CD4-positive, alpha-beta T cell treated with Interleukin-15 for 1 hour (primary cell): ENCODE measurements around the gene ACP7.
"Not testable (repeated sequence)": the region's sequence is repeated elsewhere in the genome, so short reads cannot be mapped to it uniquely, and the experiment has no call there.

Experiments
- DNase-seq: peaks from one replicate; pipeline ENCODE4 v3.0.0-alpha.2; 2020

ACP7 gene

DNA sequence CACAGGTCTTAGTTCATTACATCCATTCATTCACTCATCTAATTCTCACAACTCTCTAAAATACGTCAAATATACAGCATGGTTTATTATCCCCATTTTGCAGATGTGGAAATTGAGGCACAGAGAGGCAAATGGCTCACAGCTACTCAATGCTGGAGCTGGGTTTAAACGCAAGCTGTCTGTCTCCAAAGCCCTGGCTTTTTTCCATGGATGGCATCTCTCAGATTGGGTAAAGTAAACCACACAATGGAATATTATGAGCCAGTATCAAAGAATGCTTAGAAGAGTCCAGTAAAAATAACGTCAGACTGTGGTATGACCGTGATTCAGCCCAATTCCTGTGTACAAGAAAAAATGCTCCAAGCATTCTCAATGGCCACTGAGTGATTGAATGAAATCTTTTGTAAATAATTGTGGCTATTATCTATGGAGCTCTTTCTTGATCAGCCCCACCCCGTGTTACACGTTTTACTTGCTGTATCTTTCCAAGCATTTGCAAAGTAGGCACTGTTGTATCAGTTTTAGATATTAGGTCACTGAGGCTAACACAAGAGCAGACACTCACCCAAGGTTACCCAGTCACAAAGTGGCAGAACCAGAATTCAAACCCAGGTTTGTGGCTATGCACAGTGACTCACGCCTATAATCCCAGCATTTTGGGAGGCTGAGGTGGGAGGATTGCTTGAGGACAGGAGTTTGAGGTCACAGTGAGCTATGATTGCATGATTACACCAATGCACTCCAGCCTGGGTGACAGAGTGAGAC, 5.5 kb upstream of the ACP7 start:
- no peak for DNase-seq

DNA sequence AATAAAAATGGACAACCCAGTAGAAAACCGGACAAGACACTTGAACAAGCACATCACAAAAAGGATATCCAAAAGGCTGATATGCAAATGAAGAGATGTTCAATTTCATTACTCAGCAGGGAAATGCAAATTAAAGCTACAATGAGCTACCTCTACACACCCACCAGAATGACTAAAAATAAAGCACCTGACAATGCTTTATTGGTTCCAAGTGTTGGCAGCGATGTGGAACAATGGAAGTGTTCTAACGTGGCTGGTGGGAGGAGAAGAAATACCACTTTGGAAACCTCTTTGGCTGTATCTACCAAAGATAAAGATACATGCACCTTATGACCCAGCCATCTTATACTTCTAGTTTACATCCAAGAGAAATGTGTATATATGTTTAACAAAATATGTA, 3.7 kb upstream of the ACP7 start:
- no peak for DNase-seq

DNA sequence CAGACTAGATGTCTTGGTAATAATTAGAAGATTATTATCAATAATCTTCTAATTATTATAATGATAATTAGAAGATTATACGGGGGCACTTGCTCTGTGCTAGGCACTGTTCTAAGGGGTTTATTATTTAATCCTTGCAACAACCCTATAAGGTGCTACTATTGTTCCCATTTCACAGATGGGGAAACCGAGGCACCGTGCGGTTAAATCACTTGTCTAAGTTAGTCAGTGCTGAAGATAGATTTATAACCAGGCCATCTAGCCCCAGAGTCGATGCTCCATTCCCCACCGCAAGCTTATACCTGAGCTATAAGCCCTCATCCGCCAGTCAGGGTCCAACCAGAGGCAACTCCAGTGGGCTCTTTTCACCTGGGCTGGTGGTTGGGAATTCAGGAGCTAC, 2.0 kb upstream of the ACP7 start:
- no peak for DNase-seq

DNA sequence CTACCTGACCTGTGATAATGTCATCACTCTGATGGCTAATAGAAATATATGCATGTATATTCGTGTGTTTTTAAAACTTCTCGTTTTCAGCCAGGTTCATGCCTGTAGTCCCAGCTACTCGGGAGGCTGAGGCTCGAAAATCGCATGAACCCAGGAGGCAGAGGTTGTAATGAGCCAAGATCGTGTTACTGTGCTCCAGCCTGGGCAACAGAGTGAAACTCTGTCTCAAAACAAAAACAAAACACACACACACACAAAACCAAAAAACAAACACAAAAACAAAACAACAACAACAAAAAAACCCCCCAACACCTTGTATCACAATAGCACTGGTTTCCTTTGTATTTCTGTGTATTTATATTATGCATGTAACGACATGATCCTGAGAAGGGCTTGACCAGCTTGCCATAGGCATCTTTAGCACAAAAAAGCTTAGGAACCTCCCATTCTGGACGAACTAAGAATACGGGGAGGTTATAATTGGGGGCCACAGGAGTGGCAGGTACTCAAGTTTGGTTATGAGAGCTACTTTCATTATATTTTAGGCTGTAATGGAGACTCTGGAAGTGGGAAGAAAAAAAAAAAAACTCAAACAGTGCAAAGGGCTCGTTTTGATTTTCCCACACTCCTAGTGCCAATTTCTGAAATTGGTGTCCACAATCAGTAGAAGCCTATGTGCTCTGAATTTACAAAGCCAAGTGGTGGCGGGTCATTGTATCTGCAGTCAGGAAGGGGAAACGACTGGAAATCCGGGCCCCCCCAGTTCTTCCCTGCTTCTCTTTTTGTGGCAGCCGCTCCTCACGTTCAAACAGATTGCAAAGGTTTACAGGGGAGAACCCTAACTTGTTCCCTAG, 1.2 kb upstream of the ACP7 start:
- DNase-seq = no peak

DNA sequence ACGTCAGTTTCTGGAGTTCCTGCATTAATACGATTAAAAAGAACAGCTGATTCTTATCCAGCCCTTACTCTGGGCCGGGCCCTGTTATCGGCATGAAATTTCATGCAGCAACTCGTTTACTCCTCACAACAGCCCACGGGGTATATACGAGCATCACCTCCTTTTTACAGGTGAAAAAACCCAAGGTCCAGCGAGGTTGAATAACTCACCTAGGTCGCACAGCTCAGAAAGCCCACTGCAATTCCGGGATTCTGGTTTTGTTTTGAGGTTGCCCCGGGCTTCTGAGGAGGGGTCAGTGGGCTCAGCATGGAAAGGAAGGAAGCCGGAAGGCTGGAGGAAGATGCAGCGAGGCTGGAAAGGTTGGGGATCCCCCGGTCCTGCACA, 577 bp upstream of the ACP7 start:
- DNase-seq = no peak

DNA sequence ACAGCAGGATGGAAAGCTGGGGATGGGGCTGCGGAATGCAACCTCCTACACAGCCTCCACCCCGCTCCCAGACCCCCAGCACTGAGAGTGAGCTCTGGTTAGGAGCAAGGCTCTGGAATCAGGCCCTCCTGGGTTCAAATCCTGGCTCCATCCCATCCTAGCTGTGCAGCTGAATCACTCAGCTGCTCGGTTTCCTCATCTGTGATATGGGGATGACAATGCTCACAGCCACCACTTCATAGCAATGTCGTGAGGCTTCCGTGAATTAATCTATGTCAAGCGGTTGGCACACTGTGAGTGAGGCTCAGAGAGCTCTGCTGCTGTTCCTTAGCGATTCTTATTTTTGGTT, 538 bp downstream of the ACP7 start:
- DNase-seq = no peak

DNA sequence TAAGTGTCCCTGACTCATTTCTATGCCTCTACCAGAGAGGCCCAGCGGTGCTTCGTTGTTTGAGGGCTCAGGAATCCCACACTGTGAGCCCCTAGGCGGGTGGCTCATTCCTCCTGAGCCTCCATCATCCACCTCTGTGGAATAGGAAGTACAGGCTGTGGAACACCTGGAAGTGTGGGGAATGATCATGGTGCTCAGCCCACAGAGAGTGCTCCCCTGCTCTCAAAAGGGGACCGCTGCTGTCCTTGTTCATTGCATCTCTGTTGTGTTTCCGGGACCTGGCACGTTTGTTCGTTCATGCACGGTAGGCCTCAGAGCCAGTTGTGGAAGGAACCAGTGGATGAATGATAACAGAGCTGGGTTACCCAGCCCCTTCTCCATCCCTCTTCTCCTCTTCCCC, 1.2 kb downstream of the ACP7 start:
- no peak for DNase-seq

DNA sequence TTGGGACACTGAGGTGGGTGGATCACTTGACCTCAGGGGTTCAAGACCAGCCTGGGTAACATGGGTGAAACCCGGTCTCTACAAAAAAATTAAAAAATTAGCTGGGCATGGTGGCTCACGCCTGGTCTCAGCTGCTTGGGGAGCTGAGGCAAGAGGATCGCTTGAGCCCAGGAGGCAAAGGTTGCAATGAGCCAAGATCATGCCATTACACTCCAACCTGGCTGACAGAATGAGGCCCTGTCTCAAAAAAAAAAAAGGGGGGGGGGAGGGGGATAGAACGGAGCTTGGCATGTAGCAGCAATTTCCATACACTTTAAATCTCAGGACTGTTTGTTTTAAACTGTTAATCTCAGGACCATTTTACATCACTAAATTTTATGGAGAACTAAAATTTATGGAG, 2.2 kb downstream of the ACP7 start:
- DNase-seq = no peak

DNA sequence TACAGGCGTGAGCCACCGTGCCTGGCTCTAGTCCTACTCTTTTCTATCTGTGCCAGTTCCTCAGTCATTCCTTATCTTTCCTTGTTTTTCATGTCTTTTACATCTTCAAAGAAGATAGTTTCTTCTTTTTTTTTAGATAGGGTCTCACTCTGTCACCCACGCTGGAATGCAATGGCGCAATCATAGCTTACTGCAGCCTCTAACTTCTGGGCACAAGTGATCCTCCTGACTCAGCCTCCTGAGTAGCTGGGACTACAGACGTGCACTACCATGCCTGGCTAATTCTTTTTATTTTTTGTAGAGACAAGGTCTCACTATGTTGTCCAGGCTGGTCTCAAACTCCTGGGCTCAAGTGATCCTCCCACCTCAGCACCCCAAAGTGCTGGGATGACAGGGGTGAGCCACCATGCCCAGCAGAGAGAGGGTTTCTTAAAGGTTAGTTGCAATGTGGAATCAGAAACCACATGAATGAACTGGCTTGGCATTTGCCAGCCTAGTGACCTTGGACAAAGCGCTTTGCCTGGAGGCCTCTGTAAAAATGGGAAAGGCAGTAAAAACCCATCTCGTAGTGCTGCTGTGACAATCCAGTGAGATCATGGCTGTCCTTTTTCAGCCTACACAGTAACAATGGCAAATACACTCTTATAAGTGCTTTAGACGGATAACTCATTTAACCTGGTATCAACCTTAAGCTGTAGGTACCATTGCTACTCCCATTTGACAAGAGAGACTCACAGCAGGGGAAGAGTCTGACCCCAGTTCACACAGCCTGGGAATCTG, 3.9 kb downstream of the ACP7 start:
- DNase-seq = no peak

DNA sequence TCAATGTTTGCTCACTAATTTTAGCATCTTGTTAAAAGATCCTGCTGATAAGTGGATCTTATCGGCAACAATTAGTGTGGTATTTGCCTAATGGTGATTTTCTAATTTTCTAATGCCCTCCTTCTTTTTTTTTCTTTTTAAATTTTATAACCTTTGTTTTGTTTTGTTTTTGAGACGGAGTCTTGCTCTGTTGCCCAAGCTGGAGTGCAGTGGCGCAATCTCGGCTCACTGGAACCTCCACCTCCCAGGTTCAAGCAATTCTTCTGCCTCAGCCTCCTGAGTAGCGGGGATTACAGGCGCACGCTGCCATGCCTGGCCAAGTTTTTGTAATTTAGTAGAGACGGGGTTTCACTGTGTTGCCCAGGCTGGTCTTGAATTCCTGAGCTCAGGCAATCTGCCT, 5.8 kb downstream of the ACP7 start:
- not testable (repeated sequence) for DNase-seq

DNA sequence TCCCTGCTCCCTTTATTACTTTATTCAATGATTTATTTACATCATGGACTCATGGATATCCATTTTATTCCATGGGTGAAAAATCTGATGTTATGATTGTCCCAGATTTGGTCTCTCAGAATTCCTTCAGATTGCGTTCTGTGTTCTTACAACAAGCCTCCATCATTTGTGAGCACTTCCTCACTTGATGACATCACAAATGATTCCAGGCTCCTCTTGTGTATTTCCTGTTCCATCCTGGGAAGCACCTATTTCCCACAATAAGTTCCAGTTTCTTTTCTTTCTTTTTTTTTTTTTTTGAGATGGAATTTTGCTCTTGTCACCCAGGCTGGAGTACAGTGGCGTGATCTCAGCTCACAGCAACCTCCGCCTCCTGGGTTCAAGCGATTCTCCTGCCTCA, 6.7 kb downstream of the ACP7 start:
- DNase-seq = no peak

DNA sequence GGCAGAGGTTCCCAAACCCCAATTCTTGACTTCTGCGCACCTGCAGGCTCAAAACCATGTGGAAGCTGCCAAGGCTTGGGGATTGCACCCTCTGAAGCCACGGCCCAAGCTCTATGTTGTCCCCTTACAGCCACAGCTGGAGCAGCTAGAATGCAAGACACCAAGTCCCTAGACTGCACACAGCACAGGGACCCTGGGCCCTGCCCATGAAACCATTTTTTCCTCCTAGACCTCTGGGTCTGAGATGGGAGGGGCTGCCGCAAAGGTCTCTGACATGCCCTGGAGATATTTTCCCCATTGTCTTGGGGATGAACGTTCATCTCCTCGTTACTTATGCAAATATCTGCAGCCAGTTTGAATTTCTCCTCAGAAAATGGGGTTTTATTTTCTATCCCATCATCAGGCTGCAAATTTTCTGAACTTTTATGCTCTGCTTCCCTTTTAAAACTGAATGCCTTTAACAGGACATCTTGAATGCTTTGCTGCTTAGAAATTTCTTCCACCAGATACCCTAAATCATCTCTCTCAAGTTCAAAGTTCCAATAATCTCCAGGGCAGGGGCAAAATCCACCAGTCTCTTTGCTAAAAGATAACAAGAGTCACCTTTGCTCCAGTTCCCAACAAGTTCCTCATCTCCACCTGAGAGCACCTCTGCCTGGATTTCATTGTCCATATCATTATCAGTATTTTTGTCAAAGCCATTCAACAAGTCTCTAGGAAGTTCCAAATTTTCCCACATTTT, 11.8 kb downstream of the ACP7 start:
- DNase-seq = not testable (repeated sequence)

DNA sequence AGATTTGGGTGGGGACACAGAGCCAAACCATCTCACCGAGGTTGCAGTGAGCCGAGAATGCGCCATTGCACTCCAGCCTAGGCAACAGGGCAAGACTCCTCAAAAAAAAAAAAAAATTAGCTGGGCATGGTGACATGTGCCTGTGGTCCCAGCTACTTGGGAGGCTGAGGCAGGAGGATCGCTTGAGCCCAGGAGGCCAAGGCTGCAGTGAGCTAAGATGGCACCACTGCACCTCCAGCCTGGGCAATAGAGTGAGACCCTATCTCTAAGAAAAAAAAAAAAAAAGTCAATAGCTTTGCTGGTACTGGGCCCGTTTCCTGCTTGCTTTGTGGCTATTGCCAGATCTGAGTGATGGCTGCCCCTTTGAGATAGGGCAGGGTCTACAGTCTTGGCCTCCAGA, 13.1 kb downstream of the ACP7 start:
- no peak for DNase-seq

DNA sequence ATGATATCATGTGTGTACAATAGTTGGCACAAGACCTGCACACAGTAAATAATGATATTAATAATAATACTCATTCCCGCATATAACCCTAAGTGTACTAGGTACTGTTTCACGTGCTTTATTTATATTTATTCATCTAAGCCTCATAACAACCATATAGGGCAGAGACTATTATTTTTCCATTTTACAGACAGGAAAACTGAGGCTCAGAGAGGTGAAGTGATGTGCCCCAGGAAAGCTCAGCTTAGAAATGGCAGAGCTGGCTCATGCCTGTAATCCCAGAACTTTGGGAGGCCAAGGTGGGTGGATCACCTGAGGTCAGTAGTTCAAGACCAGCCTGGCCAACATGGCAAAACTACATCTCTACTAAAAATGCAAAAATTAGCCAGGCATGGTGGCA, 13.6 kb downstream of the ACP7 start:
- DNase-seq = no peak

DNA sequence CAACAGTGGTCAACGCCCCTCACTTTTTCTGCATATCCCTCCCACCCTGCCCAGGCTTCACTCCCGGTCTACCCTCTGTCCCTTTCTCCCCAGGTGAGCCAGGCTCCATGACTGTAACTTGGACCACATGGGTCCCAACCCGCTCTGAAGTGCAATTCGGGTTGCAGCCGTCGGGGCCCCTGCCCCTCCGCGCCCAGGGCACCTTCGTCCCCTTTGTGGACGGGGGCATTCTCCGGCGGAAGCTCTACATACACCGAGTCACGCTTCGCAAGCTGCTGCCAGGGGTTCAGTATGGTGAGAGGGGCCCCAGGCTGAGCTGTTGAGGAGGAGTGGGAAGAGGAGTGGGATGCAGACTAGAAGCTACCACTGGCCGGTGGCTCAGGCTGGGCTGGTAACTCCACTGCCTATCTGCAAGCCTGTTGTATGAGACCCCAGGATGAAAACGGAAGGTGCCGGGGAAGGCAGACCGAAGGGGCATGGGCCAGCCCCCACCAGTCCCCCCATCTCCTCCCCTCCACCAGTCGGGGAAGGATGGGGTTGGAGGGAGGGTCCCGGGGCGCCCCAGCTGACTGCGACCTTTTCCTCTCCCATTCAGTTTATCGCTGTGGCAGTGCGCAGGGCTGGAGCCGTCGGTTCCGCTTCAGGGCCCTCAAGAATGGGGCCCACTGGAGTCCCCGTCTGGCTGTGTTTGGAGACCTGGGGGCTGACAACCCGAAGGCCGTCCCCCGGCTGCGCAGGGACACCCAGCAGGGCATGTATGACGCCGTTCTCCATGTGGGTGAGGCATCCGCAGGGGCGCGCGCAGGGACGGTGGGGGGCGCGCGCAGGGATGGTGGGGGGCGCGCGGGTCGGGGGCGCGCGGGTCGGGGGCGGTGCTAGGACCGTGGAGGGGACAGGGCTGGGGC, 14.4 kb downstream of the ACP7 start:
- no peak for DNase-seq

DNA sequence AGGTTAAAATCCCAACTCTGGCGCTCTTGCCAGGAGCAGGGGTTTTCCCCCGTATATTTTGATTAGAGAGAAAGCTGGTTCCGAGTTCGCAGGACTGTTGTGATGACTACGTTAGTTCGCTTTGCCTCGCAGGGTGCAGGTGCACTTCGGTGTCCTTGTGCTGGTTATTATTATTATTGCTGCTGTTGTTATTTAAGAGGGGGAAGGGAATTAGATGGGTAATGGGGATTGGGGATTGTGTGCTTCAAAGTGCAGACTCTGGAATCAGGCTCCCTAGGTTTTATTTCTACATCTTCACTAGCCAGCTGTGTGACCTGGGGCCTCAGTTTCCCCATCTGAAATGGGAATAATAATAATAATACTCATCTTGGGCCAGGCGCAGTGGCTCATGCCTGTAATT, 15.2 kb downstream of the ACP7 start:
- no peak for DNase-seq

DNA sequence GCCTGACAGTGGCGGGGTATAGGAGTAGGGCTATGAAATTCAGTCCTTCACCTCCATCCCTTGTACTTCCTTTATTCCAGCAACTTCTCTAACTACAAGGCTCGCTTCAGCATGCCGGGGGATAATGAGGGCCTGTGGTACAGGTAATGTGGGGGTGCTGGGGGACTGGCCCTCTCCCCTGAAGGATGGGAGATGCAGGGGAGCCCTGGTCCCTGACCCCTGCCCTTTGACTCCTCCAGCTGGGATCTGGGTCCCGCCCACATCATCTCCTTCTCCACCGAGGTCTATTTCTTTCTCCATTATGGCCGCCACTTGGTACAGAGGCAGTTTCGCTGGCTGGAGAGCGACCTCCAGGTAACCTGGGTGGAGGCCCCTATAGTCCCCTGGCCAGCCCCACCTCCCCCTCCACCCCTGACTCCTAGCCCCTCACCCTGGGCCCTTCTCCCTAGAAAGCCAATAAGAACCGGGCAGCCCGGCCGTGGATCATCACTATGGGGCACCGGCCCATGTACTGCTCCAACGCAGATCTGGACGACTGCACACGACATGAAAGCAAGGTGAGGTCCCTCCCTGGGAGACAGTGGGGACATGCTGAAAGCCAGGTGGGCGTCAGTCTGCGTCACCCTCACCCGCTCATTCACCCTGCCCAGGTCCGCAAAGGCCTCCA, 16.5 kb downstream of the ACP7 start:
- no peak for DNase-seq

DNA sequence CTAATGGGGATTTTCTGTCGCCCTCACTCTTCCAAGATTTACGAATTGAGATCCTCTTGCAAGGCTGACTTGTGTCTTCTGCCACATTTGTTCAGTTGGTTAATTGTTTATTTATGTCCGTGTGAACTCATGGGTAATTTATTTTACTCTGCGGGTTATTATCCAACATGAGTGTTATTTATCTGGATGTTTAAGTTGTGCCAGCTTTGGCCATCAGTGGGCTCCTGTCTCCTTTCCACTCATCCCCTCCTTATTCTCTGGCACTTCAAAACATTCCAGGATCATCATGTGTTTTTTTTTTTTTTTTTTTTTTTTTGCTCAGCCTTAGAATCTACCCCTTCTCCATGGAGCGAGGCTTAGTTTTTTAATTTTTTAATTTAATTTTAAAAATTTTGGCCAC, 19.0 kb downstream of the ACP7 start:
- no peak for DNase-seq

DNA sequence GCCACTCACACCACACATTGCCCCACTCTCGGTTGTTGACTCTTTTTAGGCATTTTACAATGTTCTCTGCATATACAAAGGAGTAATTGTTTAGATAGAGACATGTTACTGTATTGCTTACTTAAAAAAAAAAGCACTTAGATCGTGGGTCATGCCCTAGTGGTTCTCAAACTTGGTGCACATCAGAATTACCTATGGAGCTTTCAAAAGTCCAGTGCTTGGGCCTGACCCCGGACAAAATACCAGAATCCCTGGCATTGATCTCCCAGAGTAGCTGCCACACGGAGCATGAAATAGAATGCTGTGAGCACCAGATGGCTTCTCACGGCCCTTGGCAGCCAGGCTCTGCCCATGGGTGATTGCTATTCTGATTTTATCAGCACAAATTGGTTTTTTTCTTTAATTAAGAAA, 20.0 kb downstream of the ACP7 start:
- DNase-seq = no peak

DNA sequence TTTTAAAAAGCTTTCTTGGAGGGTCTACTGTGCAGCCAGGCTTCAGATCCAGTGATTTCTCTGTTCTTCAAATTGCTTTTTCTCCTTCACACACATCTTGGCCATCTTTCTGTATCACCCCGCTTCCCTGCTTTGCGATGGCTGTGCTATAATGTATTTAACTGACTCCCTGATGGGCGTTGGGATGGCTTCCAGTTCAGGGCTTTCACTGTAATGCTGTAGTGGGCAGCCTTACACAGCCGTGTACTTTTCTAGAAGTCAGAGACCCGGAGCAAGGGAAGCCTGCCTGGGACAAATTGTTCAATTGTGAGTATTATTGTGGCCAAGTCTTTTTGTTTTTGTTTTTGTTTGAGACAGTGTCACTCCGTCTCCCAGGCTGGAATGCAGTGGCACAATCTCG, 22.0 kb downstream of the ACP7 start:
- DNase-seq = no peak

DNA sequence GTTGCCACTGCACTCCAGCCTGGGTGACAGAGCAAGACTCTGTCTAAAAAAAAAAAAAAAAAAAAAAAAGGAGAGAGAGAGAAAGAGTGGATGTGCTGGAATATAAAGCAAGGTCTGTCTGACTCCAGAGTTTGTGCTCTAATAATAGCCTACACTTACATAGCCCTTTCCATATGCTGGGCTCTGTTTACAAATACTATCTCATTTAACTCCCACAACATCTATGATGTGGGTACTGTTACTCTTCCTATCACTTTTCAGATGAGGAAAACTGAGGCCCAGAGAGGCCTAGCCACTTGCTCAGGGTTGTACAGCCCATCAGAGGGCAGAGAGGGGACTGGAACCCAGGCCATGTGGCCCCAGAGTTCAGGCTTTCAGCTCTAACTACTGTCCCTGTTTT, 25.5 kb downstream of the ACP7 start:
- DNase-seq = no peak
